Tibial artery (tissue), 4 donors: Measurements from ENCODE around the gene ANXA10.

Experiments used
- DNase-seq, 2 donors: peaks; one replicate each; pipeline ENCODE4 v3.0.0-alpha.2; 2019
- H3K27ac ChIP-seq, 2 donors: fragments of 200-600 bp; sonication (generic) in 1 of 2; 1 replicate in 1 of 2; 2 replicates in 1 of 2; pipeline ENCODE4 v1.5.1; 2018 to 2019; ENCODE audit warnings: mild to moderate bottlenecking in 1 of 2
- H3K27me3 ChIP-seq, 2 donors: fragments of 200-600 bp; sonication (generic) in 1 of 2; one replicate each; pipeline versions ENCODE4 v1.5.1 to v1.6.0; 2016 to 2019
- H3K36me3 ChIP-seq, 3 donors: fragments of 200-600 bp; sonication (generic) in 2 of 3; one replicate each; pipeline ENCODE4 v1.5.1; 2016 to 2019; ENCODE audit warnings: mild to moderate bottlenecking in 2 of 3
- H3K4me1 ChIP-seq, 4 donors: fragments of 200-600 bp; sonication (generic) in 2 of 4; 1 replicate in 3 of 4; 2 replicates in 1 of 4; pipeline ENCODE4 v1.5.1; 2016 to 2019
- H3K4me3 ChIP-seq, 2 donors: fragments of 200-600 bp; sonication (generic) in 1 of 2; 1 replicate in 1 of 2; 2 replicates in 1 of 2; pipeline ENCODE4 v1.5.1; 2018 to 2019; ENCODE audit warnings: mild to moderate bottlenecking in 2 of 2
- H3K9me3 ChIP-seq, 3 donors: fragments of 200-600 bp; sonication (generic) in 1 of 3; one replicate each; pipeline ENCODE4 v1.5.1; 2016 to 2019
- CTCF ChIP-seq, 2 experiments: fragments of 200-600 bp in 1 of 2; fragments of 450-650 bp in 1 of 2; IDR thresholded peaks; one replicate each; pipeline ENCODE4 v1.5.1; 2017 to 2019; ENCODE audit warnings: antibody characterized with exemption in 2 of 2, mild to moderate bottlenecking in 1 of 2, moderate library complexity in 1 of 2
- intact Hi-C: fragments of 100-400 bp; cut with DNase I; formaldehyde crosslinking; loops from one replicate; pipeline ENCODE4 v1.15.0; 2023; ENCODE audit warnings: low total_unique reads

The ANXA10 gene

DNA sequence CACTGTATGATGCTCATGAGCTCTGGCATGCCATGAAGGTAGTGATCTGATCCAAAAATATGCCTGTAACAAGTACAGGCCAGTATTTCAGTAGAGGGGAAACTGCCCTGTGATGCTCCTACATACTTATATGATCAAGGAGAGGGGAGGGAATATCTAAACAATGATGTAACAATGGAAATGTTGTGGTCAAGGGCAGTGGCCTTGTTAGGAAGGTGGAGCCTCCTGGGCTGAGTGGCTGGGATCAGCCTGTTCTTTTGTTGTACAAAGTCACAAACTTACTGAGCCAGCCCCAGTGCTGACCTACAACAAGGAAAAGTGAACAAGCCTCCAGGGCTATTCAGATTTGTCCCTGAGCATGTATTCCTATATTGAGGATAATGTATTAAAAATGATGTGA is 70.3 kb downstream of the ANXA10 start:
- H3K9me3 ChIP-seq = peaks cover 0 to 4% (median 0%) of the 10 kb centered on the region in 3 donors
- intact Hi-C loops = no loop called here
- TF ChIP-seq CTCF (IDR thresholded peaks at IDR 0.05) = no peak
- no peak overlapping the region for H3K27ac ChIP-seq
- H3K4me1 ChIP-seq = no peaks in the 10 kb centered on the region
- no peak overlapping the region for H3K4me3 ChIP-seq
- H3K36me3 ChIP-seq = no peaks in the 10 kb centered on the region
- no peak for DNase-seq
- no peaks in the 10 kb centered on the region for H3K27me3 ChIP-seq

- Histone ChIP-seq H3K4me3 (no peak overlapping the region), H3K9me3 (peaks cover 0 to 4% (median 0%) of the 10 kb centered on the region in 3 donors), H3K27ac (no peak overlapping the region), H3K27me3 (no peaks in the 10 kb centered on the region), H3K36me3 (no peaks in the 10 kb centered on the region), H3K4me1 (no peaks in the 10 kb centered on the region)
- intact Hi-C loops = no loop called here
- no peak for TF ChIP-seq CTCF (IDR thresholded peaks at IDR 0.05)
- DNase-seq = no peak
Observed at GRCh38 chr4:168163106-168163505, 70.8 kb downstream of the ANXA10 start.

DNA sequence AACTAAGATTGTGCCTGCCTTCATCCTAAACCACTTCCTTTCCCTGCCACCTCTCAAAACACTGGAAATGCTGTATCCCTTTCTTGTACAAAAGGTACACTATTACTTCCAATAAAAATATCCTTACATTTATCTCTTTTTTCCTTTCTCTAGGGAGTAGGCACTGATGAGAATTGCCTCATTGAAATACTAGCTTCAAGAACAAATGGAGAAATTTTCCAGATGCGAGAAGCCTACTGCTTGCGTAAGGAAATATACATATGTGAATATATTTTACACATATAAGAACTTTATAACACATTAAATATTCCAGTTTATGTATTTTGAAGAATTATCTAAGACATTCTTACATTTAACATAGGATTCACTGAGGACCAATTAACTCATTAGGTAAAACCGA is 71.7 kb downstream of the ANXA10 start:
- peaks cover 0 to 4% (median 0%) of the 10 kb centered on the region in 3 donors for H3K9me3 ChIP-seq
- intact Hi-C loops = no loop called here
- no peaks in the 10 kb centered on the region for H3K4me1 ChIP-seq
- no peaks in the 10 kb centered on the region for H3K36me3 ChIP-seq
- H3K4me3 ChIP-seq = no peak overlapping the region
- DNase-seq = no peak
- H3K27me3 ChIP-seq = no peaks in the 10 kb centered on the region
- no peak overlapping the region for H3K27ac ChIP-seq
- no peak for TF ChIP-seq CTCF (IDR thresholded peaks at IDR 0.05)

- Histone ChIP-seq H3K4me1 (no peaks in the 10 kb centered on the region), H3K36me3 (no peaks in the 10 kb centered on the region), H3K4me3 (no peak overlapping the region), H3K27ac (no peak overlapping the region), H3K27me3 (no peaks in the 10 kb centered on the region), H3K9me3 (peaks cover 0 to 3% (median 0%) of the 10 kb centered on the region in 3 donors)
- TF ChIP-seq CTCF (IDR thresholded peaks at IDR 0.05) = no peak
- intact Hi-C loops = no loop called here
- no peak for DNase-seq
Observed at GRCh38 chr4:168164915-168165548, 72.7 kb downstream of the ANXA10 start.

- Histone ChIP-seq H3K9me3 (no peaks in the 10 kb centered on the region), H3K27me3 (no peaks in the 10 kb centered on the region), H3K4me1 (no peaks in the 10 kb centered on the region), H3K27ac (no peak overlapping the region), H3K36me3 (no peaks in the 10 kb centered on the region), H3K4me3 (no peak overlapping the region)
- intact Hi-C loops = no loop called here
- TF ChIP-seq CTCF (IDR thresholded peaks at IDR 0.05) = no peak
- DNase-seq = no peak
Observed at GRCh38 chr4:168167714-168168284, 75.5 kb downstream of the ANXA10 start.
